ENCODE data around the gene HDHD3.

The HDHD3 gene

GRCh38 chr9:113401027-113401792 lies 24.4 kb upstream of the HDHD3 start, which contains the start of gene ALAD:
ALAD (minus strand) TSS chr9:113401284; CDS start chr9:113393559, 7,725 bp downstream.
- Mint-ChIP-seq H3K9me3 (no peaks in the 10 kb centered on the region), H3K4me3 (peak within 1 kb of the TSS; percentile 88), H3K27ac (ENCODE audit: low read depth) (peak within 1 kb of the TSS; percentile 89), H3K4me1 (peaks cover 28% of the 10 kb centered on the region), H3K27me3 (no peaks in the 10 kb centered on the region), H3K36me3 (ENCODE audit: insufficient read depth) (peaks cover 11% of the 10 kb centered on the region)
- peak; percentile 99 for ATAC-seq (replicated peaks; ENCODE audit: extremely low read depth, poor library complexity, severe bottlenecking)
- DNase-seq (ENCODE audit: low spot score in 2 of 2) = peak; percentile 99

DNA sequence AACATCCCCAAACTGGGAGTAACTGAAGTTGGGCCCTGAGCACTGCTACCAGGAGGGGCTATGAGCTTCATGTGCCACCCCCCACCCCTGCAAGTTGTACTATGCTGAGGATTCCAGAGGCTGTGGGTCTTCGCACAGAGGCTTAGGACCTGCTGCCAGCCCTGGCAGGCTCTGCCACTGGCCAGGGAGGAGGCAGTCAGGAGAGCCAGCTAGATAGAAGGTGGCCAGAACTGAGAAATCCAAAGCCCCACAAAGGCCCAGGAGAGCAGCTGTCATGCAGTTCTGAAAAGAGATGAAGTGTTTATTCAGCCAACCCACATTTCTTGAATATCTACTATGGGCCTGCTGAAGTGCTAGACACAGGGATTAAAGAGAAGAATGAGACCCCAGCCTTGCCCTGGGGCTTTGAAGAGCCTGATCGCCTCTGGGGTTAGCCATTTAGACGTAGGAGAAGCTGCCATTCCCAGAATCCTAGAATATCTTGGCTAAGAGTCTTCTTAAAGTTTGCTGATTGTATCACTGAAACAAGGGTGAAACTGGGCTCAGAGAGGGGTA lies 22.9 kb upstream of the HDHD3 start:
- peaks cover 11% of the 10 kb centered on the region for H3K36me3 Mint-ChIP-seq (ENCODE audit: insufficient read depth)
- ATAC-seq (replicated peaks; ENCODE audit: extremely low read depth, poor library complexity, severe bottlenecking) = no peak
- peaks cover 32% of the 10 kb centered on the region for H3K4me1 Mint-ChIP-seq
- H3K9me3 Mint-ChIP-seq = no peaks in the 10 kb centered on the region
- DNase-seq (ENCODE audit: low spot score in 2 of 2) = no peak
- no peaks in the 10 kb centered on the region for H3K27me3 Mint-ChIP-seq
- no peak overlapping the region for H3K27ac Mint-ChIP-seq (ENCODE audit: low read depth)
- peak overlapping the region; percentile 88 for H3K4me3 Mint-ChIP-seq

GRCh38 chr9:113398796-113399195 lies 22.0 kb upstream of the HDHD3 start:
- no peak for DNase-seq (ENCODE audit: low spot score in 2 of 2)
- Mint-ChIP-seq H3K36me3 (ENCODE audit: insufficient read depth) (peaks cover 11% of the 10 kb centered on the region), H3K27ac (ENCODE audit: low read depth) (no peak overlapping the region), H3K9me3 (no peaks in the 10 kb centered on the region), H3K4me3 (peak overlapping the region; percentile 88), H3K27me3 (no peaks in the 10 kb centered on the region), H3K4me1 (peaks cover 30% of the 10 kb centered on the region)
- ATAC-seq (replicated peaks; ENCODE audit: extremely low read depth, poor library complexity, severe bottlenecking) = no peak

DNA sequence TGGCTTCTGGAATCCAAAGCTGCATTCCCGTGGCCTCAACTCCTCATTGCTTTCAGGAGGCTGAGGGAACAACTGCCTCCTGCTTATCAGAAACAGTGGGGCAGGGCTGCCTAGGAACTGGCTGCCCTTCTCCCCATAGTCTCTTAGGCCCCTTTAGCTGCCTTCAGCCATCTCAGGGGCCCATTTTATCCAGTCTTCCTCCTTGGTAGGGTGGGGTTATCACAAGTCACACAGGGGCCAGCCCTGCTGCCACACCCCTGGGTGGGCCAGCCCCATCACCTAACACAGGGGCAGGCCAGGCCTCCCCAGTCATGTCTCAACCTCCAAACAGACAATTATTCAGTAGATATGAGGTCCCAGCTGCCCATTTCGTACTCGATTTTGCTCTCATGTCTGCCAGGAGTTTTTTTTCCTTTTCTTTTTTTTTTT lies 20.4 kb upstream of the HDHD3 start:
- peaks cover 30% of the 10 kb centered on the region for H3K4me1 Mint-ChIP-seq
- H3K9me3 Mint-ChIP-seq = no peaks in the 10 kb centered on the region
- DNase-seq (ENCODE audit: low spot score in 2 of 2) = no peak
- H3K27me3 Mint-ChIP-seq = no peaks in the 10 kb centered on the region
- no peak overlapping the region for H3K4me3 Mint-ChIP-seq
- H3K36me3 Mint-ChIP-seq (ENCODE audit: insufficient read depth) = peaks cover 14% of the 10 kb centered on the region
- no peak overlapping the region for H3K27ac Mint-ChIP-seq (ENCODE audit: low read depth)
- ATAC-seq (replicated peaks; ENCODE audit: extremely low read depth, poor library complexity, severe bottlenecking) = no peak

DNA sequence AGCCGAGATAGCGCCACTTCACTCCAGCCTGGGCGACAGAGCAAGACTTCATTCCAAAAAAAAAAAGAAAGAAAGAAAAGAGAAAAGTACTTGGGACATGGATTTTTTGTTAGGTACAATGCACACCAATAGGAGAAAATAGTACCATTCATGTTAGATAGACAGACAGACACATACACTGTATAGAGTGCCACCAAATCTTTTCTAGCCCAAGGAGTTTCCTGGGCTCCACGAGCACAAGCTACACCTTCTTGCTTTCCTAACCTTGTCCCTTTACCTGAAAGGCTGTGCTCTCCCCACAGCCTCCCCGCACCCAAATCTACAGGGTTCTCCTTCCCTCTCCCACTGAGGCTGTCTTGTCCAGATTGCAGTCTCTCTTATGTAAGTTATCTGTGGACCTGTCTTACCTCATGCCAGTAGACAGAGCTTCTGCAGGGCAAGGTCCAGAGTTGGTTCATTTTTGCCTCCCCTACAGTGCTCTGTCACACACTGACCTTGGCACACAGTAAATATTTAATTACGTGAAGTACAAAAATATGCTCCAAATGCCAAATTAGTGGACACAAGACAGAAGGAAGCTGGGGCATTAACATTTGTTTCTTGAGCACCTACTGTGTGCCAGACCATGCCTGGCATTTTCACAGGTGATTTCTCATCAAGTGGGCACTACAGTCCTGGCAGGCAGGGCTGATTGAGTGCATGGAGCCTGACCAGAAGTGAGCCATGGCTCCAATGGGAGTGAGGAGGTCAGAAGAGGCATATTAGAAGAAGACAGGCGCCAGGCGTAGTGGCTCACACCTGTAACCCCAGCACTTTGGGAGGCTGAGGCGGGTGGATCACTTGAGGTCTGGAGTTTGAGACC lies 18.4 kb upstream of the HDHD3 start:
- H3K4me3 Mint-ChIP-seq = no peak overlapping the region
- H3K27me3 Mint-ChIP-seq = no peaks in the 10 kb centered on the region
- ATAC-seq (replicated peaks; ENCODE audit: extremely low read depth, poor library complexity, severe bottlenecking) (no peak), DNase-seq (ENCODE audit: low spot score in 2 of 2) (no peak)
- no peak overlapping the region for H3K27ac Mint-ChIP-seq (ENCODE audit: low read depth)
- peaks cover 25% of the 10 kb centered on the region for H3K4me1 Mint-ChIP-seq
- peaks cover 11% of the 10 kb centered on the region for H3K36me3 Mint-ChIP-seq (ENCODE audit: insufficient read depth)
- H3K9me3 Mint-ChIP-seq = no peaks in the 10 kb centered on the region

- DNase-seq (ENCODE audit: low spot score in 2 of 2) = no peak
- no peaks in the 10 kb centered on the region for H3K9me3 Mint-ChIP-seq
- peaks cover 9% of the 10 kb centered on the region for H3K36me3 Mint-ChIP-seq (ENCODE audit: insufficient read depth)
- no peak overlapping the region for H3K4me3 Mint-ChIP-seq
- ATAC-seq (replicated peaks; ENCODE audit: extremely low read depth, poor library complexity, severe bottlenecking) = no peak
- peaks cover 13% of the 10 kb centered on the region for H3K4me1 Mint-ChIP-seq
- H3K27ac Mint-ChIP-seq (ENCODE audit: low read depth) = no peak overlapping the region
- H3K27me3 Mint-ChIP-seq = no peaks in the 10 kb centered on the region
These were observed 16.5 kb upstream of the HDHD3 start for GRCh38 chr9:113393281-113393680.

DNA sequence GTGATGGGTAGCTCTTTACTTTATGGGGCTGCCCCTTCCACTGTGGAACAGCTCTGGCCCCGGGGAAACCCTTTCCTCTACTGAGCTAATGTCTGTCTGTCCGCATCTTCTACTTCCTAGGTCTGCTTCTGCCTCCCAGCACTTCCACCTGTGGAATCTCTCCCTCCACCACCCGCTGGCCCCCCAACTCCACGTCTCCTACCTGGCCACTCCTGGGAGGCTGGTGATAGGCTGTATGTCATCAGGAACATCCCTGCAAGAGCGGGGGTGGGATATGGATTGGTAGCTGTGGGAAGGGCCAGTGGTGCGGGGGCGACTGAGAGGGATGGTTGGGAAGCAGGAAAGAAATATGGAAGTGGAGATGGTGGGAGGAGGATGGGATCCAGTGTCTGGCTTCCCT lies 15.1 kb upstream of the HDHD3 start:
- Mint-ChIP-seq H3K36me3 (ENCODE audit: insufficient read depth) (peaks cover 9% of the 10 kb centered on the region), H3K4me3 (no peak overlapping the region), H3K4me1 (peaks cover 13% of the 10 kb centered on the region), H3K27me3 (no peaks in the 10 kb centered on the region), H3K27ac (ENCODE audit: low read depth) (no peak overlapping the region), H3K9me3 (no peaks in the 10 kb centered on the region)
- ATAC-seq (replicated peaks; ENCODE audit: extremely low read depth, poor library complexity, severe bottlenecking) = no peak
- no peak for DNase-seq (ENCODE audit: low spot score in 2 of 2)

DNA sequence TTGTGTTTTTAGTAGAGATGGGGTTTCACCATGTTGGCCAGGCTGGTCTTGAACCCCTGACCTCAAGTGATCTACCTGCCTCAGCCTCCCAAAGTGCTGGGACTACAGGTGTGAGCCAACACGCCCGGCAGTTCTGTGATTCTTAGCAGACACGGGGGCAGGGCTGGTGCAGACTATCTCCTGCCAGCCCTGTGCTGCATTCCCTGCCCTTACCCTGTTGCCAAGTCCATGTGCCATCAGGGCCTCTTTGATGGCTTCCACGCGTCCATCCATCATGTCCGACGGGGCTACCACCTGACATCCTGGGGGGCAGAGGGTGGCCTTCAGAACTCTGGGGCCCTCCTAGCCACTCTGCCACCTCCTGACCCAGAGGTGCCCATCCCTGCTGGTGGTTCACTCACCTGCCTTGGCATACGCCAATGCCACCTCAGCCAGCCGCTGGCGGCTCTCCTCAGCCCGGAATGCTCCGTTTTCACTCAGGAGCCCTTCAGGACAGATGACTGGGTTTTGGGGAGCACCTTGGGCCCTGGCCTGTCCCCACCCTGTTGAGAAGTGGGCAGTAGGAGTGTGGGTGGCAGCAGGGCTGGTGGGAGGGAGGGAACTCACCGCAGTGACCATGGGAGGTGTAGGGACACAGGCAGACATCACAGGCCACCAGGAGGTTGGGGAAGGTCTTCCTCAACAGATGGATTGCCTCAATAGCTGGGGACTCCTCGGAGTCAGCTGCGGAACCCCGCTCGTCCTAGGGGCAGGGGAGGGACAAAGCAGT lies 13.6 kb upstream of the HDHD3 start:
- Mint-ChIP-seq H3K36me3 (ENCODE audit: insufficient read depth) (peaks cover 7% of the 10 kb centered on the region), H3K27me3 (no peaks in the 10 kb centered on the region), H3K4me3 (no peak overlapping the region), H3K9me3 (no peaks in the 10 kb centered on the region), H3K27ac (ENCODE audit: low read depth) (no peak overlapping the region), H3K4me1 (peaks cover 4% of the 10 kb centered on the region)
- ATAC-seq (replicated peaks; ENCODE audit: extremely low read depth, poor library complexity, severe bottlenecking) = no peak
- no peak for DNase-seq (ENCODE audit: low spot score in 2 of 2)

GRCh38 chr9:113389451-113389850 lies 12.7 kb upstream of the HDHD3 start:
- no peaks in the 10 kb centered on the region for H3K27me3 Mint-ChIP-seq
- DNase-seq (ENCODE audit: low spot score in 2 of 2) (no peak), ATAC-seq (replicated peaks; ENCODE audit: extremely low read depth, poor library complexity, severe bottlenecking) (no peak)
- no peaks in the 10 kb centered on the region for H3K9me3 Mint-ChIP-seq
- H3K4me1 Mint-ChIP-seq = no peaks in the 10 kb centered on the region
- peaks cover 10% of the 10 kb centered on the region for H3K36me3 Mint-ChIP-seq (ENCODE audit: insufficient read depth)
- H3K27ac Mint-ChIP-seq (ENCODE audit: low read depth) = no peak overlapping the region
- H3K4me3 Mint-ChIP-seq = no peak overlapping the region

DNA sequence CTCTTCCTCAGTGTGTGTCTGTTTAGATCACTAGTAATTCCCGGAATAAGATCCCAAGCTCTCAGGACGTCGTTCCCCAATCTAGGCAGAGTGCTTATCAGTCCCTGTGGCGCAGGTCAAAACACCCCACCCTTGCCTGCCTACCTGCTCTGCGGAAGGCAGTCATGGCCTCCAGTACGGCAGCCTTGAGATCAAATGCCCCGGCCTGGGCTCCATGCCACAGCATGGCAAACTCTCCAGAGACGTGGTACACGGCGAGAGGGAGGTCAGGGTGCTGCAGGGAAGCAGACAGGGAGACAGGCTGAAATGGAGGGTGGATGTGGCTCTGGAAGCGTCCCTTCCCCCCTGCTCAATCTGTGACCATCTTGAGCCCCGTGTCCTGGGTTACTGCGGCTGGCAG lies 12.0 kb upstream of the HDHD3 start:
- no peak for DNase-seq (ENCODE audit: low spot score in 2 of 2)
- H3K4me3 Mint-ChIP-seq = no peak overlapping the region
- no peak overlapping the region for H3K27ac Mint-ChIP-seq (ENCODE audit: low read depth)

GRCh38 chr9:113387560-113388230 lies 10.9 kb upstream of the HDHD3 start:
- ATAC-seq (replicated peaks; ENCODE audit: extremely low read depth, poor library complexity, severe bottlenecking) (no peak), DNase-seq (ENCODE audit: low spot score in 2 of 2) (no peak)
- Mint-ChIP-seq H3K4me1 (no peaks in the 10 kb centered on the region), H3K27ac (ENCODE audit: low read depth) (no peak overlapping the region), H3K27me3 (no peaks in the 10 kb centered on the region), H3K36me3 (ENCODE audit: insufficient read depth) (peaks cover 7% of the 10 kb centered on the region), H3K4me3 (no peak overlapping the region), H3K9me3 (no peaks in the 10 kb centered on the region)

More for the DNA sequence above, 12.0 kb upstream of the HDHD3 start:
- Mint-ChIP-seq H3K4me1 (no peaks in the 10 kb centered on the region), H3K27me3 (no peaks in the 10 kb centered on the region), H3K9me3 (no peaks in the 10 kb centered on the region), H3K36me3 (ENCODE audit: insufficient read depth) (peaks cover 10% of the 10 kb centered on the region)
- ATAC-seq (replicated peaks; ENCODE audit: extremely low read depth, poor library complexity, severe bottlenecking) = no peak

All from central memory CD8-positive, alpha-beta T cell (primary cell).